Tibial artery (tissue), 4 donors: ENCODE results near the gene TMEM238L.

Source experiments
- DNase-seq, 2 donors: peaks; one replicate each; pipeline ENCODE4 v3.0.0-alpha.2; 2019
- H3K27ac ChIP-seq, 2 donors: fragments of 200-600 bp; sonication (generic) in 1 of 2; 1 replicate in 1 of 2; 2 replicates in 1 of 2; pipeline ENCODE4 v1.5.1; 2018 to 2019; ENCODE audit warnings: mild to moderate bottlenecking in 1 of 2
- H3K27me3 ChIP-seq, 2 donors: fragments of 200-600 bp; sonication (generic) in 1 of 2; one replicate each; pipeline versions ENCODE4 v1.5.1 to v1.6.0; 2016 to 2019
- H3K36me3 ChIP-seq, 3 donors: fragments of 200-600 bp; sonication (generic) in 2 of 3; one replicate each; pipeline ENCODE4 v1.5.1; 2016 to 2019; ENCODE audit warnings: mild to moderate bottlenecking in 2 of 3
- H3K4me1 ChIP-seq, 4 donors: fragments of 200-600 bp; sonication (generic) in 2 of 4; 1 replicate in 3 of 4; 2 replicates in 1 of 4; pipeline ENCODE4 v1.5.1; 2016 to 2019
- H3K4me3 ChIP-seq, 2 donors: fragments of 200-600 bp; sonication (generic) in 1 of 2; 1 replicate in 1 of 2; 2 replicates in 1 of 2; pipeline ENCODE4 v1.5.1; 2018 to 2019; ENCODE audit warnings: mild to moderate bottlenecking in 2 of 2
- H3K9me3 ChIP-seq, 3 donors: fragments of 200-600 bp; sonication (generic) in 1 of 3; one replicate each; pipeline ENCODE4 v1.5.1; 2016 to 2019
- intact Hi-C: fragments of 100-400 bp; cut with DNase I; formaldehyde crosslinking; loops from one replicate; pipeline ENCODE4 v1.15.0; 2023; ENCODE audit warnings: low total_unique reads
- TF ChIP-seq, protein P1 (sequence below), 2 experiments: fragments of 200-600 bp in 1 of 2; fragments of 450-650 bp in 1 of 2; IDR thresholded peaks; one replicate each; pipeline ENCODE4 v1.5.1; 2017 to 2019; ENCODE audit warnings: antibody characterized with exemption in 2 of 2, mild to moderate bottlenecking in 1 of 2, moderate library complexity in 1 of 2

TMEM238L gene

DNA sequence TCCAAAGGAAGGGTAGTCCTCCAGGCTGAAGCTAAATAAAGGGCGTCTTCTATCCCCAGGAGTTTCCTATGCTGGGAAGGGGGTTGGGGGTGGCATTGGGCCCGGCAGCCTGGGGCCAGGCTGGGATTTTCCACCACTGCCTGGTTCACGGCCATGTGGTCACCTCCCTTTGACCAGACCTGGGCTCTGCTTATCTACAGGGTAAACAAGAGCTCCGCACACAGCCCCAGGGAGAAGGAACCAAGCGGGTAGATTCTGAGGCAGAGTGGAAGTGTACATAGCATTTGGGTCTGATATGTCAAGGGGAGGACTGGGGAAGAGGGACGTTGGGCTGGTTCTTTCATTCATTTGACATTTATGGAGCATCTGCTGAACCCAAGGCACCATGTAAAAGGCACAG is 46.8 kb downstream of the TMEM238L start:
- TF ChIP-seq, protein P1, sequence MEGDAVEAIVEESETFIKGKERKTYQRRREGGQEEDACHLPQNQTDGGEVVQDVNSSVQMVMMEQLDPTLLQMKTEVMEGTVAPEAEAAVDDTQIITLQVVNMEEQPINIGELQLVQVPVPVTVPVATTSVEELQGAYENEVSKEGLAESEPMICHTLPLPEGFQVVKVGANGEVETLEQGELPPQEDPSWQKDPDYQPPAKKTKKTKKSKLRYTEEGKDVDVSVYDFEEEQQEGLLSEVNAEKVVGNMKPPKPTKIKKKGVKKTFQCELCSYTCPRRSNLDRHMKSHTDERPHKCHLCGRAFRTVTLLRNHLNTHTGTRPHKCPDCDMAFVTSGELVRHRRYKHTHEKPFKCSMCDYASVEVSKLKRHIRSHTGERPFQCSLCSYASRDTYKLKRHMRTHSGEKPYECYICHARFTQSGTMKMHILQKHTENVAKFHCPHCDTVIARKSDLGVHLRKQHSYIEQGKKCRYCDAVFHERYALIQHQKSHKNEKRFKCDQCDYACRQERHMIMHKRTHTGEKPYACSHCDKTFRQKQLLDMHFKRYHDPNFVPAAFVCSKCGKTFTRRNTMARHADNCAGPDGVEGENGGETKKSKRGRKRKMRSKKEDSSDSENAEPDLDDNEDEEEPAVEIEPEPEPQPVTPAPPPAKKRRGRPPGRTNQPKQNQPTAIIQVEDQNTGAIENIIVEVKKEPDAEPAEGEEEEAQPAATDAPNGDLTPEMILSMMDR (IDR thresholded peaks at IDR 0.05) = no peak

DNA sequence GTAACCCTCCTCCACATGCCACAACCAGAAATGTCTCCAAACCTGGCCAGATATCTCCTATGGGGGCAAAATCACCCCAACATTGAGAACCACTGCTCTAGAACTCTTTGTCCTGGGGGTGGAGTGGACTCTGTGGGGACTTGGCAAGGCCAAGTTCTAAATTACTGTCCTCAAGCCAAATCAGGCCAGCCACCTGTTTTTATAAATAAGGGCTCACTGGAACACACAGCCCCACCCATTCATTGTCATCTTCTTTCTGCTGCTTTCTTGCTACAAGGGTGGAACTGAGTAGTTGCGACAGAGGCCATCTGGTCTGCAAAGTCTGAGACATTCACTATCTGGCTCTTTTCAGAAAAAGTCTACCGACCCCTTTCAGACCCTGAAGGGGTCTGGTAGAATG is 47.3 kb downstream of the TMEM238L start:
- no peak overlapping the region for H3K4me3 ChIP-seq
- H3K27ac ChIP-seq = no peak overlapping the region
- intact Hi-C loops = no loop called here
- TF ChIP-seq, protein P1 (IDR thresholded peaks at IDR 0.05) = no peak
- no peaks in the 10 kb centered on the region for H3K27me3 ChIP-seq
- DNase-seq = no peak
- H3K9me3 ChIP-seq = no peaks in the 10 kb centered on the region
- H3K36me3 ChIP-seq = no peaks in the 10 kb centered on the region
- no peaks in the 10 kb centered on the region for H3K4me1 ChIP-seq

More for the DNA sequence above, 46.8 kb downstream of the TMEM238L start:
- H3K36me3 ChIP-seq = no peaks in the 10 kb centered on the region
- intact Hi-C loops = no loop called here
- no peak overlapping the region for H3K27ac ChIP-seq
- no peak overlapping the region for H3K4me3 ChIP-seq
- H3K9me3 ChIP-seq = no peaks in the 10 kb centered on the region
- no peak for DNase-seq
- no peaks in the 10 kb centered on the region for H3K27me3 ChIP-seq
- H3K4me1 ChIP-seq = no peaks in the 10 kb centered on the region

- Histone ChIP-seq H3K27me3 (no peaks in the 10 kb centered on the region), H3K27ac (no peak overlapping the region), H3K4me1 (no peaks in the 10 kb centered on the region), H3K36me3 (no peaks in the 10 kb centered on the region), H3K9me3 (no peaks in the 10 kb centered on the region), H3K4me3 (no peak overlapping the region)
- intact Hi-C loops = no loop called here
- no peak for DNase-seq
- TF ChIP-seq, protein P1 (IDR thresholded peaks at IDR 0.05) = no peak
Observed at GRCh38 chr17:10756185-10756584, 47.7 kb downstream of the TMEM238L start.

GRCh38 chr17:10755592-10756127 is 48.2 kb downstream of the TMEM238L start:
- H3K27ac ChIP-seq = no peak overlapping the region

DNA sequence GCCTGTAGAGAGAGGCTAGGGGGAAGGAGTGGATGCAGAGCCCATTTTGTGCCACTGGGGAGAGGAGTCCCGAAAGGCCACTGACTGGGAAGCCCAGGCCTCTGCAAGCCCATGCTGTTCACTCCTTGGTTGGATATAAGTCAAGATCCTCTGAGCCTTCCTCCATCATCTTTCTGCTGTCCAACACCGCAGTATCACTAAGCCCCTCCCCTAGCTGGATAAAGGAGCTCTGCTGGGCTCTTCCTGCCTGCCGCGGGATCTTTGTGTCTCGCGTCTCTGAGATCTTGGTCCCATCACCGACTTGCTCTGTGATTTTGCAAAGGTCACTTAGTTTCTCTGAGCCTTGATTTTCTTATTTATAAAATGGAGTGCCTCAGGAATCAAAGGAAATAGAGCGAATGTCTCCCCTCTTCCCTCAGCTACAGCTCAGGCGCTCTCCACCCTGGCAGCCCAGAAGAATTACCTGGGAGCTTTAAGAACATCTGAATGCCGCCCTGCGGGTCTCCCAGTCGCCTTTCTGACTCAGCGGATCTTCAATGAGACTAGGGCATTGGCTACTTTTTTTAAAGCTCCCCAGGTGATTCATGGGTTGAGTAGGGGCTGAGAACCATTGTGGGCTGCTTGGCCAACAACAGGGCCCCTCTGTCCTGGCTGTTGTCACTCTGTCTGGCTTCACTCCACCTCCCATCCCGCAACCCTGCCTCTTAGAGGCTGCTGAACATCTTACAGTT is 48.9 kb downstream of the TMEM238L start:
- Histone ChIP-seq H3K4me3 (no peak overlapping the region), H3K4me1 (no peaks in the 10 kb centered on the region), H3K36me3 (no peaks in the 10 kb centered on the region), H3K9me3 (no peaks in the 10 kb centered on the region), H3K27me3 (no peaks in the 10 kb centered on the region), H3K27ac (no peak overlapping the region)
- intact Hi-C loops = no loop called here
- TF ChIP-seq, protein P1 (IDR thresholded peaks at IDR 0.05) = no peak
- no peak for DNase-seq

More at GRCh38 chr17:10755592-10756127, 48.2 kb downstream of the TMEM238L start:
- intact Hi-C loops = no loop called here
- no peak for DNase-seq
- Histone ChIP-seq H3K9me3 (no peaks in the 10 kb centered on the region), H3K27me3 (no peaks in the 10 kb centered on the region), H3K4me3 (no peak overlapping the region), H3K4me1 (no peaks in the 10 kb centered on the region), H3K36me3 (no peaks in the 10 kb centered on the region)
- TF ChIP-seq, protein P1 (IDR thresholded peaks at IDR 0.05) = no peak
